HepG2 (cell line): Measurements from ENCODE around the gene SYNJ2. TPM values are rescaled to one million over a fixed set of nuclear protein-coding genes. Genes with fewer than 3 reads are reported as not detected.

Experiments
- CENPX ChIP-seq: sonication (generic); formaldehyde crosslinking; IDR thresholded peaks from 2 replicates; pipeline ENCODE4 v1.9.0; 2021; ENCODE audit warnings: mild to moderate bottlenecking, missing genetic modification reagents, moderate library complexity
- KDM2A ChIP-seq: sonication (generic); formaldehyde crosslinking; IDR thresholded peaks from 2 replicates; pipeline ENCODE4 v1.4.0; 2020; ENCODE audit warnings: low read depth, missing genetic modification reagents, borderline replicate concordance
- KLF6 ChIP-seq: IDR thresholded peaks from 2 replicates; pipeline ENCODE4 v1.8.0; 2016; ENCODE audit warnings: missing biosample characterization, missing genetic modification reagents
- MEIS1 ChIP-seq: sonication (generic); formaldehyde crosslinking; IDR thresholded peaks from 2 replicates; pipeline ENCODE4 v1.9.0; 2021; ENCODE audit warnings: mild to moderate bottlenecking, missing genetic modification reagents, moderate library complexity, borderline replicate concordance
- NAIF1 ChIP-seq: sonication (generic); formaldehyde crosslinking; IDR thresholded peaks from 2 replicates; pipeline ENCODE4 v1.5.0; 2020; ENCODE audit warnings: mild to moderate bottlenecking, missing genetic modification reagents, borderline replicate concordance
- NFKB2 ChIP-seq: sonication (generic); formaldehyde crosslinking; IDR thresholded peaks from 2 replicates; pipeline ENCODE4 v1.4.0; 2020; ENCODE audit warnings: missing genetic modification reagents, borderline replicate concordance
- POLR2G ChIP-seq: fragments of 200-400 bp; formaldehyde crosslinking; IDR thresholded peaks from 2 replicates; pipeline ENCODE4 v1.6.1; 2018; ENCODE audit warnings: mild to moderate bottlenecking, low read depth, low read length, moderate library complexity
- SOX6 ChIP-seq, 2 experiments: fragments of 450-650 bp in 1 of 2; sonication (generic) in 1 of 2; formaldehyde crosslinking in 1 of 2; IDR thresholded peaks; 2 replicates each; pipeline versions ENCODE4 v1.4.0 to v1.6.1; 2017 to 2020; ENCODE audit warnings: antibody characterized with exemption in 1 of 2, mild to moderate bottlenecking in 1 of 2, missing genetic modification reagents in 1 of 2
- SRY ChIP-seq: sonication (generic); formaldehyde crosslinking; IDR thresholded peaks from 2 replicates; pipeline ENCODE4 v1.8.0; 2022; ENCODE audit warnings: mild to moderate bottlenecking, missing genetic modification reagents
- TP53 ChIP-seq: sonication (generic); formaldehyde crosslinking; conservative IDR thresholded peaks from 2 replicates; pipeline ENCODE4 v1.4.0; 2020; ENCODE audit warnings: missing genetic modification reagents
- ZEB1 ChIP-seq: IDR thresholded peaks from 2 replicates; pipeline ENCODE4 v1.6.1; 2012; ENCODE audit warnings: mild to moderate bottlenecking, low read depth, inconsistent platforms; ENCODE audit not compliant: insufficient replicate concordance
- ZFP36 ChIP-seq: fragments of 150-350 bp; IDR thresholded peaks from 2 replicates; pipeline ENCODE4 v1.6.1; 2018; ENCODE audit warnings: borderline replicate concordance, low read length, low read depth; ENCODE audit not compliant: partially characterized antibody
- ZFP37 ChIP-seq: sonication (generic); formaldehyde crosslinking; IDR thresholded peaks from 2 replicates; pipeline ENCODE4 v1.4.0; 2020; ENCODE audit warnings: missing genetic modification reagents, borderline replicate concordance
- ZNF143 ChIP-seq: sonication (generic); formaldehyde crosslinking; IDR thresholded peaks from 2 replicates; pipeline ENCODE4 v1.4.0; 2020; ENCODE audit warnings: missing genetic modification reagents
- ZNF34 ChIP-seq: sonication (generic); formaldehyde crosslinking; IDR thresholded peaks from 2 replicates; pipeline ENCODE4 v1.4.0; 2020; ENCODE audit warnings: mild to moderate bottlenecking, missing genetic modification reagents, borderline replicate concordance
- ZNF609 ChIP-seq: sonication (generic); formaldehyde crosslinking; IDR thresholded peaks from 2 replicates; pipeline ENCODE4 v1.4.0; 2020; ENCODE audit warnings: mild to moderate bottlenecking, missing genetic modification reagents, borderline replicate concordance
- ZNF761 ChIP-seq: sonication (generic); formaldehyde crosslinking; conservative IDR thresholded peaks from 2 replicates; pipeline ENCODE4 v1.4.0; 2020; ENCODE audit warnings: mild to moderate bottlenecking, missing genetic modification reagents
- ZSCAN9 ChIP-seq: IDR thresholded peaks from 2 replicates; pipeline ENCODE4 v1.6.1; 2016; ENCODE audit warnings: borderline replicate concordance
- polyA plus RNA-seq, 8 experiments: library from polyadenylated mRNA; depleted of rRNA in 3 of 8; stranded (reverse) in 7 of 8; unstranded in 1 of 8; fragments of >200 nt; fragmentation: Illumina TruSeq in 4 of 8; extraction: Trizol in 4 of 8; gene quantifications; 2 replicates each; pipeline versions ENCODE4 v1.2.1 to v1.2.3, GENCODE V29; 2011 to 2016; ENCODE audit warnings: low read depth in 4 of 8, missing spikeins in 1 of 8, mixed read lengths in 1 of 8; ENCODE audit not compliant: insufficient read depth in 1 of 8
- total RNA-seq, 5 experiments: library from RNA; depleted of rRNA; stranded (reverse); fragments of >200 nt; fragmentation: Illumina TruSeq; extraction: Trizol; gene quantifications; 2 replicates each; pipeline ENCODE4 v1.2.3, GENCODE V29; 2016; ENCODE audit warnings: low read depth in 1 of 5
- TF ChIP-seq, protein P1 (sequence below): sonication (generic); formaldehyde crosslinking; IDR thresholded peaks from 2 replicates; pipeline ENCODE4 v1.9.0; 2021; ENCODE audit warnings: missing genetic modification reagents, mild to moderate bottlenecking, borderline replicate concordance
- TF ChIP-seq, protein P2 (sequence below): sonication (generic); formaldehyde crosslinking; IDR thresholded peaks from 2 replicates; pipeline ENCODE4 v1.5.1; 2020; ENCODE audit warnings: mild to moderate bottlenecking, missing genetic modification reagents, borderline replicate concordance
- TF ChIP-seq, protein P3 (sequence below): sonication (generic); formaldehyde crosslinking; IDR thresholded peaks from 2 replicates; pipeline ENCODE4 v1.4.0; 2020; ENCODE audit warnings: mild to moderate bottlenecking, missing genetic modification reagents

The SYNJ2 gene
- total and polyA plus RNA-seq, 2 of the 13 experiments (the other 11 are each of a cell fraction or from before 2014, with no cell fraction given), result 39.1 to 57.6 TPM

DNA sequence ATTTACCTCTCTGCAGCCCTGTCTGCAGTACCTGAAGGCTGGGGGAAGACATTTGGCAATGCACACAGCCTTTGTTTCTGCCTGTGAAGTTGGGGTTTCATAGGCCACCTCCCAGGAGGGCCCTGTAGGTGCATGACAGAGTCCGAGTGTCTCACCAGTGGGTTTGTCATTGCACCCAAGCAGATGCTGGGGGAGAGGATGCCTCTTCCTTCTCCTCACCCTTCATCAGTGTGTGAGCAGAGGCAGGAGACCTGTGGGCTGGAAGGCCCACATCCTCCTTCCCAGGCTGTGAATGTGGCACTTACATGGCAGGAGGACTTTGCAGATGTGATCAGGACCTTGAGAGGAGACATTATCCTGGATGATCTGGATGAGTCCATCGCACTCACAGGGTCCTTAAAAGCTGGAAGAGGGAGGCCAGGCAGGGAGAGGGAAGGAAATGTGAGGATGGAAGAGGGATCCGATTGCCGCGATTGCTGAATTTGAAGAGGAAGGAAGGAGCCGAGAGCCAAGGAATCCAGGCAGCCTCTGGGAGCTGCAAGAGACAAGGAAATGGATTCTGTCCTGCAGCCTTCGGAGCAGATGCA lies 30.4 kb downstream of the SYNJ2 start (continued):
- TF ChIP-seq, protein P1, sequence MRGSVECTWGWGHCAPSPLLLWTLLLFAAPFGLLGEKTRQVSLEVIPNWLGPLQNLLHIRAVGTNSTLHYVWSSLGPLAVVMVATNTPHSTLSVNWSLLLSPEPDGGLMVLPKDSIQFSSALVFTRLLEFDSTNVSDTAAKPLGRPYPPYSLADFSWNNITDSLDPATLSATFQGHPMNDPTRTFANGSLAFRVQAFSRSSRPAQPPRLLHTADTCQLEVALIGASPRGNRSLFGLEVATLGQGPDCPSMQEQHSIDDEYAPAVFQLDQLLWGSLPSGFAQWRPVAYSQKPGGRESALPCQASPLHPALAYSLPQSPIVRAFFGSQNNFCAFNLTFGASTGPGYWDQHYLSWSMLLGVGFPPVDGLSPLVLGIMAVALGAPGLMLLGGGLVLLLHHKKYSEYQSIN, result no peak
- no peak for TF ChIP-seq ZEB1
- no peak for TF ChIP-seq ZNF143
- 0 out of 2 replicates have a peak, but pooled peaks have one; percentile 19 for TF ChIP-seq ZNF34 (CRISPR knock-in tag)
- TF ChIP-seq ZNF609, result no peak
- TF ChIP-seq, protein P2, sequence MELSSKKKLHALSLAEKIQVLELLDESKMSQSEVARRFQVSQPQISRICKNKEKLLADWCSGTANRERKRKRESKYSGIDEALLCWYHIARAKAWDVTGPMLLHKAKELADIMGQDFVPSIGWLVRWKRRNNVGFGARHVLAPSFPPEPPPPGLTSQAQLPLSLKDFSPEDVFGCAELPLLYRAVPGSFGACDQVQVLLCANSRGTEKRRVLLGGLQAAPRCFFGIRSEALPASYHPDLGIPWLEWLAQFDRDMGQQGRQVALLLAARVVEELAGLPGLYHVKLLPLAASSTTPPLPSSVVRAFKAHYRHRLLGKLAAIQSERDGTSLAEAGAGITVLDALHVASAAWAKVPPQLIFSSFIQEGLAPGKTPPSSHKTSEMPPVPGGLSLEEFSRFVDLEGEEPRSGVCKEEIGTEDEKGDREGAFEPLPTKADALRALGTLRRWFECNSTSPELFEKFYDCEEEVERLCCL (CRISPR knock-in tag), result no peak
- TF ChIP-seq, protein P3, sequence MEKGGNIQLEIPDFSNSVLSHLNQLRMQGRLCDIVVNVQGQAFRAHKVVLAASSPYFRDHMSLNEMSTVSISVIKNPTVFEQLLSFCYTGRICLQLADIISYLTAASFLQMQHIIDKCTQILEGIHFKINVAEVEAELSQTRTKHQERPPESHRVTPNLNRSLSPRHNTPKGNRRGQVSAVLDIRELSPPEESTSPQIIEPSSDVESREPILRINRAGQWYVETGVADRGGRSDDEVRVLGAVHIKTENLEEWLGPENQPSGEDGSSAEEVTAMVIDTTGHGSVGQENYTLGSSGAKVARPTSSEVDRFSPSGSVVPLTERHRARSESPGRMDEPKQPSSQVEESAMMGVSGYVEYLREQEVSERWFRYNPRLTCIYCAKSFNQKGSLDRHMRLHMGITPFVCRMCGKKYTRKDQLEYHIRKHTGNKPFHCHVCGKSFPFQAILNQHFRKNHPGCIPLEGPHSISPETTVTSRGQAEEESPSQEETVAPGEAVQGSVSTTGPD, result no peak
- TF ChIP-seq NFKB2, result peak; percentile 41; the same call in 1 of the 2 replicates
- TF ChIP-seq SRY, result 0 out of 2 replicates have a peak, but pooled peaks have one; percentile 40
- TF ChIP-seq CENPX (CRISPR knock-in tag), result no peak
- no peak for TF ChIP-seq TP53 (CRISPR knock-in tag)
- TF ChIP-seq POLR2G, result peak; percentile 75
- no peak for TF ChIP-seq ZFP37 (CRISPR knock-in tag)
- no peak for TF ChIP-seq ZSCAN9 (CRISPR knock-in tag)
- no peak for TF ChIP-seq ZFP36
- no peak for TF ChIP-seq NAIF1
- no peak for TF ChIP-seq ZNF761
- no peak for TF ChIP-seq SOX6 (IDR thresholded peaks at IDR 0.05)
- no peak for TF ChIP-seq SOX6 (CRISPR knock-in tag; IDR thresholded peaks at IDR 0.05)
- TF ChIP-seq MEIS1, result no peak
- TF ChIP-seq KLF6 (CRISPR knock-in tag), result no peak
- peak; percentile 37; the same call in 1 of the 2 replicates for TF ChIP-seq KDM2A (CRISPR knock-in tag)
